OCI-LY7 (cell line): Measurements from ENCODE around the gene CUX1. TPM values are rescaled to one million over a fixed set of nuclear protein-coding genes. Genes with fewer than 3 reads are reported as not detected.
"Not testable (repeated sequence)": the region's sequence is repeated elsewhere in the genome, so short reads cannot be mapped to it uniquely, and the experiment has no call there.

Experiments
- BruUV-seq: library from RNA; stranded (reverse); fragments of 400-500 nt; replicated peaks from 2 replicates; lab custom pipeline; 2021; lab: Mats Ljungman, UMichigan
- CTCF ChIA-PET: fragments of 300-600 bp; sonication (Branson Sonifier 250); formaldehyde crosslinking; loops from one replicate; lab custom pipeline; 2022; ENCODE audit warnings: antibody characterized with exemption; ENCODE audit not compliant: unreplicated experiment; lab: Charles Lee
- POLR2A ChIA-PET: fragments of 300-600 bp; sonication (Branson Sonifier 250); formaldehyde crosslinking; loops from one replicate; lab custom pipeline; 2022; ENCODE audit warnings: antibody characterized with exemption; lab: Charles Lee
- DNase-seq: peaks from one replicate; pipeline ENCODE4 v3.0.0-alpha.2; 2015; ENCODE audit warnings: low spot score
- H2AFZ ChIP-seq: fragments of 200-600 bp; sonication (generic), shearing (Covaris generic); 2 replicates; pipeline ENCODE4 v1.6.1; 2014; ENCODE audit warnings: mild to moderate bottlenecking, antibody characterized with exemption, low read length, moderate library complexity
- H3K27ac ChIP-seq: fragments of 200-600 bp; sonication (generic); 2 replicates; pipeline ENCODE4 v1.5.1; 2014; ENCODE audit warnings: mixed run types, low read depth, mild to moderate bottlenecking, moderate library complexity, low read length, inconsistent platforms; ENCODE audit not compliant: poor library complexity, severe bottlenecking
- H3K36me3 ChIP-seq: fragments of 200-600 bp; sonication (generic); 2 replicates; pipeline ENCODE4 v1.6.1; 2014; ENCODE audit warnings: mild to moderate bottlenecking, antibody characterized with exemption, low read length, moderate library complexity, mixed read lengths; ENCODE audit not compliant: insufficient read depth
- H3K4me1 ChIP-seq: fragments of 200-600 bp; sonication (generic); 2 replicates; pipeline ENCODE4 v1.5.1; 2014; ENCODE audit warnings: mild to moderate bottlenecking, low read length; ENCODE audit not compliant: insufficient read depth, poor library complexity, severe bottlenecking
- H3K4me2 ChIP-seq: fragments of 200-600 bp; sonication (generic); 2 replicates; pipeline ENCODE4 v1.6.1; 2014; ENCODE audit warnings: mild to moderate bottlenecking, low read length
- H3K4me3 ChIP-seq: fragments of 200-600 bp; sonication (generic); 2 replicates; pipeline ENCODE4 v1.5.1; 2014; ENCODE audit warnings: mild to moderate bottlenecking, low read depth, low read length; ENCODE audit not compliant: poor library complexity, severe bottlenecking
- H3K79me2 ChIP-seq: fragments of 200-600 bp; sonication (generic); 2 replicates; pipeline ENCODE4 v1.6.1; 2016; ENCODE audit warnings: low read depth, mild to moderate bottlenecking, low read length, moderate library complexity, mixed read lengths; ENCODE audit not compliant: insufficient read depth
- H3K9me2 ChIP-seq: fragments of 200-600 bp; sonication (generic); 2 replicates; pipeline ENCODE4 v1.6.1; 2016; ENCODE audit warnings: mild to moderate bottlenecking, low read length, mixed read lengths; ENCODE audit not compliant: insufficient read depth
- H3K9me3 ChIP-seq: fragments of 200-600 bp; sonication (generic); 2 replicates; pipeline ENCODE4 v1.6.1; 2014; ENCODE audit warnings: mild to moderate bottlenecking, mixed run types, low read length, mixed read lengths
- H4K20me1 ChIP-seq: fragments of 200-600 bp; sonication (generic); 2 replicates; pipeline ENCODE4 v1.6.1; 2014; ENCODE audit warnings: mild to moderate bottlenecking, antibody characterized with exemption, low read length, moderate library complexity, mixed read lengths; ENCODE audit not compliant: insufficient read depth
- EZH2phosphoT487 ChIP-seq: fragments of 200-600 bp; sonication (generic); IDR thresholded peaks from 2 replicates; pipeline ENCODE4 v1.6.1; 2018; ENCODE audit warnings: low read depth, borderline replicate concordance, mild to moderate bottlenecking, mixed run types, antibody characterized with exemption, low read length, moderate library complexity, mixed read lengths
- intact Hi-C: fragments of 100-400 bp; cut with micrococcal nuclease; formaldehyde crosslinking; loops from one replicate; pipeline ENCODE4 v1.10.0; 2022; ENCODE audit not compliant: unreplicated experiment
- total RNA-seq, 2 experiments: library from RNA; depleted of rRNA in 1 of 2; stranded (reverse); fragments of >200 nt in 1 of 2; shearing (Covaris generic) in 1 of 2; gene quantifications; 2 replicates each; pipeline ENCODE4 v1.2.3, GENCODE V29; 2014 to 2022
- TF ChIP-seq, protein P1 (sequence below): fragments of 200-600 bp; sonication (generic); conservative IDR thresholded peaks from 2 replicates; pipeline ENCODE4 v1.5.1; 2014; ENCODE audit warnings: mild to moderate bottlenecking, antibody characterized with exemption, low read length, moderate library complexity, mixed read lengths

Gene CUX1
- total RNA-seq, 2 experiments from 2014 or later, result 143 to 199 TPM

- H3K4me2 ChIP-seq, result no peak overlapping the region
- H2AFZ ChIP-seq, result no peak overlapping the region
- peaks cover 91% of the 10 kb centered on the region for H3K36me3 ChIP-seq
- no peaks in the 10 kb centered on the region for H3K9me3 ChIP-seq
- H3K79me2 ChIP-seq, result peaks cover 100% of the 10 kb centered on the region
- intact Hi-C loops, result no loop called here
- H3K4me3 ChIP-seq, result no peak overlapping the region
- no peak for DNase-seq
- ChIA-PET POLR2A (interaction anchor here (0.6 to 1.2 kb wide), 3 partner anchors 8 to 24 kb away, joined by 3 to 4 read pairs (median 3); no protein-coding TSS in a partner anchor), CTCF (no interaction called here)
- H3K9me2 ChIP-seq, result no peaks in the 10 kb centered on the region
- no TSS peak for BruUV-seq
- no peak overlapping the region for H3K27ac ChIP-seq
- H3K4me1 ChIP-seq, result peaks cover 67% of the 10 kb centered on the region
- TF ChIP-seq, protein P1, sequence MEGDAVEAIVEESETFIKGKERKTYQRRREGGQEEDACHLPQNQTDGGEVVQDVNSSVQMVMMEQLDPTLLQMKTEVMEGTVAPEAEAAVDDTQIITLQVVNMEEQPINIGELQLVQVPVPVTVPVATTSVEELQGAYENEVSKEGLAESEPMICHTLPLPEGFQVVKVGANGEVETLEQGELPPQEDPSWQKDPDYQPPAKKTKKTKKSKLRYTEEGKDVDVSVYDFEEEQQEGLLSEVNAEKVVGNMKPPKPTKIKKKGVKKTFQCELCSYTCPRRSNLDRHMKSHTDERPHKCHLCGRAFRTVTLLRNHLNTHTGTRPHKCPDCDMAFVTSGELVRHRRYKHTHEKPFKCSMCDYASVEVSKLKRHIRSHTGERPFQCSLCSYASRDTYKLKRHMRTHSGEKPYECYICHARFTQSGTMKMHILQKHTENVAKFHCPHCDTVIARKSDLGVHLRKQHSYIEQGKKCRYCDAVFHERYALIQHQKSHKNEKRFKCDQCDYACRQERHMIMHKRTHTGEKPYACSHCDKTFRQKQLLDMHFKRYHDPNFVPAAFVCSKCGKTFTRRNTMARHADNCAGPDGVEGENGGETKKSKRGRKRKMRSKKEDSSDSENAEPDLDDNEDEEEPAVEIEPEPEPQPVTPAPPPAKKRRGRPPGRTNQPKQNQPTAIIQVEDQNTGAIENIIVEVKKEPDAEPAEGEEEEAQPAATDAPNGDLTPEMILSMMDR, result no peak
- peaks cover 44% of the 10 kb centered on the region for H4K20me1 ChIP-seq
These were observed 11.9 kb downstream of the CUX1 start for GRCh38 chr7:101829374-101829773.

GRCh38 chr7:101829821-101830220 lies 12.4 kb downstream of the CUX1 start:
- Histone ChIP-seq H3K4me2 (no peak overlapping the region), H2AFZ (no peak overlapping the region), H3K27ac (no peak overlapping the region), H3K4me3 (no peak overlapping the region), H4K20me1 (peaks cover 39% of the 10 kb centered on the region), H3K9me2 (no peaks in the 10 kb centered on the region), H3K9me3 (no peaks in the 10 kb centered on the region), H3K4me1 (peaks cover 67% of the 10 kb centered on the region), H3K79me2 (peaks cover 100% of the 10 kb centered on the region), H3K36me3 (peaks cover 87% of the 10 kb centered on the region)
- BruUV-seq, result no TSS peak
- DNase-seq, result no peak
- TF ChIP-seq, protein P1, result no peak
- no peak for TF ChIP-seq EZH2phosphoT487
- CTCF ChIA-PET, result no interaction called here
- intact Hi-C loops, result no loop called here
- POLR2A ChIA-PET, result interaction anchor here (0.8 to 1.2 kb wide), 2 partner anchors 12 to 35 kb away, joined by 3 read pairs; no protein-coding TSS in a partner anchor

- H3K9me2 ChIP-seq, H2AFZ ChIP-seq, H3K27ac ChIP-seq, H3K4me2 ChIP-seq, H3K4me3 ChIP-seq, intact Hi-C loops, CTCF ChIA-PET, H3K9me3 ChIP-seq, POLR2A ChIA-PET, BruUV-seq, DNase-seq: not testable (repeated sequence)
- H4K20me1 ChIP-seq, result peaks cover 28% of the 10 kb centered on the region
- H3K36me3 ChIP-seq, result peaks cover 87% of the 10 kb centered on the region
- H3K4me1 ChIP-seq, result peaks cover 67% of the 10 kb centered on the region
- H3K79me2 ChIP-seq, result peaks cover 100% of the 10 kb centered on the region
These were observed 14.0 kb downstream of the CUX1 start for GRCh38 chr7:101831396-101831795.
